ENCODE results near the gene CREG1.

The CREG1 gene

GRCh38 chr1:167509587-167509986, 44.0 kb downstream of the CREG1 start:
- H3K4me3 ChIP-seq (ENCODE audit: low read depth, low read length), result no peak overlapping the region

GRCh38 chr1:167507719-167508118, 45.8 kb downstream of the CREG1 start:
- no peak overlapping the region for H3K4me3 ChIP-seq (ENCODE audit: low read depth, low read length)

DNA sequence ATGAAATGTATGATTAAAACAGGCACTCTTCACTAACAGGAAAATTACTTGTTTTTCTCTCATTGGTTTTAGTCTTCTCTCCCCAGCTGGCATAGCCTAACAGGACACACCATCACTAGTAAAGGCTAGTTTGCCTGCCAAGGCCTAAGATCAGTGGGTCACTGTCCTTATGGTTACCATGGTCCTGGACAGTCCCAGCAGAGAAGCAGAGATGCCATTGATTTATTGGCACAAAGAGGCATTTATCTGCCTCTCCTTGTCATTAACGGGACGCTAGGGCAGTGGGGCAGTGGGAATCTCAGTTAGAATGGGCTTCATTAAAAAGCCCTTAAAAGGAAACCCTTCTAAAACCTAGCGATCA, 49.1 kb downstream of the CREG1 start:
- H3K4me3 ChIP-seq (ENCODE audit: low read depth, low read length), result no peak overlapping the region

DNA sequence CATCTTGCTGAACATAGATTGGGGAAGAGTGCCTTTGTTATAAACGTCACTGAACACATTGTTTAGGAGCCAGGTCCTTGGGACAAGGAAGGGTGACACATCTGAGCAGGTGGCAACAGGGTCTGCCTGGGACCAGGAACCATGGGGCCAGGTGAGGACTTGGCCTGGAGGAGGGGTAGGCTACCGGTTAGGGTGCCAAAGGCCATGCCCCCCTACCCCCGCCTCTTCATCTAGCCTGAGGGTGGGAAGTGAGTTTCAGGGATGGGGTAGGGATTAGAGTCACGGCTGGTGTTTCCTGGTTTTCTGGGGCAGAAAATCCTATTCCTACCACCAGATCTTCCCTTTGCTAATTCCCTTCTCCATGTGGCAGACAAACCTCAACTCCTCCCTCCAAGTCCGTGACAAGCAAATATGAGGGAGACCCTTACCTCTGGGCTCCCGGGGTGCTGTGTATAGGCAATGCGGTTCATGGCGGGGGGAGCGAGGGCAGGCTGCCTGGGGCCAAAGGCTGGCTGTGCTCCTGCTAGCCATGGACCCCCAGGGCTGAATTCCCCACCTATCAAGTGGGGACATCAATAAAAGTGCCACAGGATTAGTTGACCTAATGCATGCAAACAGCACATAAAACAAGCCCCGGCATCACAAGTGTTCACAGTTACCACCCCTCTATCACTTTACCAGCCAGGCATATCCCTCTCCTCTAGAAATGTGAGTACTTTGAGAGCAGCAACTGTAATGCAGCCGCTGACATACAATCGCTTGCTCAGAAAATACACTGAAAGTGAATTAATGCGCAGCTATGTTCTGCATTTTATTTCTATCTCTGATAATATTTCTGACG, 49.7 kb downstream of the CREG1 start:
- H3K4me3 ChIP-seq (ENCODE audit: low read depth, low read length), result no peak overlapping the region

GRCh38 chr1:167502719-167503462, 50.7 kb downstream of the CREG1 start:
- H3K4me3 ChIP-seq (ENCODE audit: low read depth, low read length), result no peak overlapping the region

DNA sequence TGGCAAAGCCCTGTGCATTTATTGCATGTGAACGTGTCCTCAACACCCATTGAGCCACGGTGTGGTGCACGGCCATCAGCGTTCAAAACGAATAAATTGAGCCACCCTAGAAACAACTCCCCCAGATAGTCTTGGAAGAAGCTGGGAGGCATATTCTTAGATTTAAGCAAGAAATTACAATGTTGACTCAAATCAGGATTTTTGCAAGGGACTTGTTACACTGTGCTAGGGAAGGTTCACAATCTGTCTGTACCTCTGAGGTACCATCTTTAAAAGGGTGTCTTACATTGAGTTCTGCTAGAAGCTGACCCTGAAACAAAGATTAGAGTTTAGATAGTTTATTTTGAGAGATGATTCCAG, 51.4 kb downstream of the CREG1 start:
- no peak overlapping the region for H3K4me3 ChIP-seq (ENCODE audit: low read depth, low read length)

- H3K4me3 ChIP-seq (ENCODE audit: low read depth, low read length), result no peak overlapping the region
Measured at GRCh38 chr1:167501515-167502191, 51.9 kb downstream of the CREG1 start.

DNA sequence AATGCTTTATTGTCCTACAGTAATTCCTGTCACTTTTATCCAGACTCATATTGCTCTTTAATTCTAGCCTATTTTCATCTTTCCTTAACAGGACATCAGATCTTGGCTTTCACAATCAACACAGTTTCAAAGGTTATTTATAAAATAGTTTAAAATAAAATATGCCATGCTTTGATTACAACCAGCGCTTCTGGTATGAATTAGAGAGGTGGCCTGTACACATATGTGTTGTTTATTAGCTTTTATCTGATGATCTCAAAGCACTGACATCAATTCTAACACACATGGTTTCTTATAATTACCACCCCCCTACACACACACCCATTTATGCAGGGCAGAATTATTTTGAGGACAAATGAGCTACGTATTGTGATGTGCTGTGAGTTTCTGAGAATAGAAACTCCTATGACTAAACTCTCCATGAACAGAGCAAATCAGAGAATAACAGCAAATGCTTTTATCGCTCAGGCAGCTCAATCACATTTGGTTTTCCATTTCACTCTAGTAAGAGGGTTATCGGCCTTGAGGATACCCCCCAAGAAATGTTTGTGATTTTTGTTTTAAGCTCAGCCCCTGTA, 53.2 kb downstream of the CREG1 start:
- no peak overlapping the region for H3K4me3 ChIP-seq (ENCODE audit: low read depth, low read length)

DNA sequence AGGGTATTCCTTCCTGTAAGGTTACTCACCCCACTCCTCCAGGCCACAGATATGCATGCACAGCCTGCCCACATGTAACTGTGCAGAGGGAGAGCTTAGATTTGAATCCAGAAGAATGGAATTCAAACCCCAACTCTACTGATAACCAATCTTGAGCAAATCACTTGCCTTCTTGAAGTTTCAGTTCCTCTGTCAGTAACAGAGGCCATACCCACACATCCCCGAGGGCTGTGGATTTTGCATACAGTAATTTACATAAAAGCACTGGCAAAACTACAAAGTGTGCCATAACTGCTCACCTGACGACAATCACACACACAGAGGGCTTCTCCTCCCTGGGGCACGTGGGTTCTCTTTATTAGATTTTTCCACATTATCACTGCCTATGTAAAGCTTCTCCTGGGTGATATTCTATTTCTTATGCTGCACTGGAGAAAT, 53.9 kb downstream of the CREG1 start:
- H3K4me3 ChIP-seq (ENCODE audit: low read depth, low read length), result no peak overlapping the region

DNA sequence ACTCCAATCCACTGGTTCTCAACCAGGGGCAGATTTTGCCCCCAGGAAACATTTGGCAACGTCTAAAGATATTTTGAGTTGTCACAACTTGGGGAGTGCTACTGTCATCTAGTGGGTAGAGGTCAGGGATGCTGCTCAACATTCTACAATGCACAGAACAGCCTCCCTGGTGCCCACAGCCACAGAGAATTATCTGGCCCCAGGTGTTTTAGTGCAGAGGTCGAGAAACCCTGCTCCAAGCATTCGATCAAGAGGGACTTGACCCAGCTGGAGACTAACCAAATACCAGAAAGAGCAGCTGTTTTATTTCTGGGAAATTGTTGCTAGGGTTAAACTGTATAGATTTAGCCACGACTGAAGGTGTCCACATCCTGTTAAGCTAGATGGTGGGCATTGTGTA, 54.5 kb downstream of the CREG1 start:
- no peak overlapping the region for H3K4me3 ChIP-seq (ENCODE audit: low read depth, low read length)

DNA sequence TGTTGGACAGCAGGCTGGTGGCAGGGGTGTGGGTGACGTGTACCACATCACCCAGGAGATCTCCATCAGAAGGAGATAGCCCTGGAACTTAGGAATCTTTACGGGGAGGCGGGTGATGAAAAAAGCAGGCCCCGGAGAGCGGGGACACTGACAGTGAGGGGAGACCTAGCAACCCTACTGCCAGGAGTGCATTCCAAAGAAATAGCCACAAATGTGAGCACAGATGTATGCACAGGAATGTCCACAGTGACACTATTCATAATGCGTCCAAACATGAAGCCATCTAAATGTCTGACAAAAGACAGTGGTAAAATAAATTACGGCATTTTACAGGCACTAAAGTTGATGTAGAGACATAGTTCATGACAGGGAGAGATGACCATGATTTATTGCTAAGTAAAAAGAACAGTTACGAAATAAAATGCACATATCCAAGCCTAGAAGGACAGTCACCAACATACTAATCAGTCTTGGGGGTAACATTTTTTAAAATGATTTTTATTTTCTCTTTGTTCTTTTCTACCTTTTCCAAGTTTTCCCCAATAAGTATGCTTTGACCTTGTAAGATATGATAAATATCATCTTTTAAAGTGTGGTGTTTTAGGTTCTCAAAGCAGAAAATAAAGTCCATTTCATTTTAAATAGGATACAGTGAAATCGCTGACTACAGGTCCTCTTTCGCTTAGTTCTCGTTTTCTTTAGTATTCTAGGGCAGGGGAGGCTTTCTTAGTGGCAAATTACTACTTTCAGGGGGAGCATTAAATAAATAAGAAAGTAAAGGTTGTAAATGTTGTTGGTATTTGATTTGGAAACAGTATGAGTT, 56.6 kb downstream of the CREG1 start:
- H3K4me3 ChIP-seq (ENCODE audit: low read depth, low read length), result no peak overlapping the region

DNA sequence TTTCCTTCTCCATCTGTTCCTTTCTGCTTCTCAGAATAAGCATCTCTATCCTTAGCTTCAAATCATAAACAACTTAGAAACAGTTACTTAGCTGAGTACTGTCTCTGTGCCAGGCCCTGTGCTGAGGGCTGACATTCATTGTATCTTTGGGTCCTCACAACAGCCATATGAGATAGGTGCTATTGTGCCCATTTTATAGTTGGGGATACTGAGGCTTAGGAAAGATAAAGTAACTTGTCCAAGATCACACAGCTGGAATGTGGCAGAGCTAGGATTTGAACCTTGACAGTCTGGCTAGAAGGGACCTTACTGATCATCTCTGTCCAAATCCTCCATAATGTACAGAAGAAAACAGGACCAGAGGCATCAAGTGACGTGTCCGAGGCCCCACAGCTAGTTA, 60.2 kb downstream of the CREG1 start:
- no peak overlapping the region for H3K4me3 ChIP-seq (ENCODE audit: low read depth, low read length)

DNA sequence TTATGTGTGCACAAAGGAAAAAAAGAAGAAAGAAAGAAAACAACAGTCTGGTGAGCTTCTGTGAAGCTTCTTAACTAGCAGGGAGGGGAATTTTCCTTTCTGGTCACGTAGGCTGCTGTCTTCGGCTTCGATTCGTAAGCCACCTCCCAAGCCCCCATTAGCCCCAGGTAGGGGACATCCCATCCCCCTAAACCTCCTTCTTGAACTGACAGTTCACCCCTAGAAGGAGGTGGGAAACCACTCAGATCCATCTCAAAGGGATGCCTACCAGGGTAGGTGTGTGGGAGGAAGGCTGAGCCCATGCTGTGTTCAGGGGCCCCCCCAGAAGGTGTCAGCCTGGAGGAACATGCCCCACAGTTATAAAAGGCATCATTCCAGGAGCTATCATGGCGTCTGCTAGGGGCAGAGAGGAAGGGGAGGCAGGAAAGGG, 61.1 kb downstream of the CREG1 start:
- no peak overlapping the region for H3K4me3 ChIP-seq (ENCODE audit: low read depth, low read length)

- no peak overlapping the region for H3K4me3 ChIP-seq (ENCODE audit: low read depth, low read length)
Measured at GRCh38 chr1:167491586-167492461, 61.7 kb downstream of the CREG1 start.
